ENCODE data around the gene PTGR2. TPM values are rescaled to one million over a fixed set of nuclear protein-coding genes. Genes with fewer than 3 reads are reported as not detected.
"Not testable (repeated sequence)": the region's sequence is repeated elsewhere in the genome, so short reads cannot be mapped to it uniquely, and the experiment has no call there.

Gene PTGR2
- total RNA-seq, 4 donors from 2014 or later: 0.59 to 19.0 (median 11.0) TPM

GRCh38 chr14:73833034-73833433 is 18.6 kb upstream of the PTGR2 start:
- no peaks in the 10 kb centered on the region for H3K9me3 ChIP-seq
- TF ChIP-seq CTCF (IDR thresholded peaks at IDR 0.05): no peak
- no peak for TF ChIP-seq POLR2A (IDR thresholded peaks at IDR 0.05)
- H3K36me3 ChIP-seq: no peaks in the 10 kb centered on the region
- intact Hi-C loops (cut with DNase I; ENCODE audit: low total_unique reads): no loop called here
- no peak overlapping the region for H3K4me3 ChIP-seq
- H3K4me1 ChIP-seq: no peaks in the 10 kb centered on the region
- DNase-seq: no peak
- H3K27ac ChIP-seq: no peak overlapping the region
- H3K27me3 ChIP-seq: no peaks in the 10 kb centered on the region

DNA sequence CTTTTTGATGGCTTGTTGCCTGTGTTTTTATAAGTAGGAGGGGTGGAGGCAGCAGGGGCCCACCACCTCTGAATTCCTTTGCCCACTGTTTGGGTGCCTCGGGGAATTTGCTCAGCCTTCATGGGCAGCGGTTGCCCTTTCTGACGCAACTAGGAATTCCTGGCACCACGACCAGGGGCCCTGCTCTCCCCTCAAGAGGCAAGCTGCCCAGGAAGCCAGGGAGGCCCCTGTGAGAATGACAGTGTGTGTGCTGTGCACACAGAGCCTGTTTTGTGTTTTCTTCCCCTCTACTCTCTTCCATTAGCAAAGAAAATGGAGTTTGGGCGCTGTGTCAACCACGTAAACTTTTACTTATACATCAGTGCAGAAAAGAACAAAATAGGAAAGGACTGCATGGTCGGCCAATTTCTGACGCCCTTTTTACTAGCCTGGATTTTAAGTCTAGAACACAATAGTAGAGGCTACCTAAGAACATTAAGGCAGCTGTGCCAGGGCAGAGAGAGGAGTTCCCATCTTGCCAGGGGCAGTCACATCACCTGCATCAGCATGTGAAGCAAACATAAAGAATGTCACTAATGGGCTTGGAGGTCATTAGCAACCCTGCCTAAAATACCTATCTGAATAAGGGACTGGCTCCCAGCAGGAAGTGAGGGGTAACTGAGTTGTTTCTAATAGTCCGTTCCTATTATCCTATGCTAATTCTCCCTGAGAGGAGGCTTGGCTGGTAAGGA is 17.9 kb upstream of the PTGR2 start:
- Histone ChIP-seq H3K9me3 (no peaks in the 10 kb centered on the region), H3K36me3 (no peaks in the 10 kb centered on the region), H3K4me1 (no peaks in the 10 kb centered on the region), H3K27ac (no peak overlapping the region), H3K27me3 (no peaks in the 10 kb centered on the region), H3K4me3 (no peak overlapping the region)
- TF ChIP-seq CTCF (IDR thresholded peaks at IDR 0.05) (no peak), POLR2A (IDR thresholded peaks at IDR 0.05) (no peak)
- intact Hi-C loops (cut with DNase I; ENCODE audit: low total_unique reads): no loop called here
- no peak for DNase-seq

DNA sequence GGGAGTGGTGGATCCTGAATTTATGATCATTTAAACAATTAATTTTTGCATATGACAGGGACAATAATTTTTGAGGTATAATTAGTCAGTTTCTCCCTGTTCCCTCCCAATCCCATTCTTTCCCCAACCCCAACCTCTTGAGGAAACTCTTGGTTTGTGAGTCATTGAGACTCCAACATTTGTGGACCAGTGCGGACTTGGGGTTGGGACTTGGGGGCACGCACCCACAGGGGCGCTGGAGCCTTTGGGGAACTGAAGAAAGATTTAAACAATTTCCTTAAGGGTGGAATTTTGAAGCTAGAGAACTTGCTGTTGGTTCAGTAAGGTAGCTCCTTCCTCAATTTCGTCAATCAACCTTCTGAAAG is 17.4 kb upstream of the PTGR2 start:
- Histone ChIP-seq H3K9me3 (no peaks in the 10 kb centered on the region), H3K4me1 (no peaks in the 10 kb centered on the region), H3K27ac (no peak overlapping the region), H3K27me3 (no peaks in the 10 kb centered on the region), H3K4me3 (no peak overlapping the region), H3K36me3 (no peaks in the 10 kb centered on the region)
- no peak for TF ChIP-seq POLR2A (IDR thresholded peaks at IDR 0.05)
- TF ChIP-seq CTCF (IDR thresholded peaks at IDR 0.05): no peak
- no peak for DNase-seq
- intact Hi-C loops (cut with DNase I; ENCODE audit: low total_unique reads): no loop called here

DNA sequence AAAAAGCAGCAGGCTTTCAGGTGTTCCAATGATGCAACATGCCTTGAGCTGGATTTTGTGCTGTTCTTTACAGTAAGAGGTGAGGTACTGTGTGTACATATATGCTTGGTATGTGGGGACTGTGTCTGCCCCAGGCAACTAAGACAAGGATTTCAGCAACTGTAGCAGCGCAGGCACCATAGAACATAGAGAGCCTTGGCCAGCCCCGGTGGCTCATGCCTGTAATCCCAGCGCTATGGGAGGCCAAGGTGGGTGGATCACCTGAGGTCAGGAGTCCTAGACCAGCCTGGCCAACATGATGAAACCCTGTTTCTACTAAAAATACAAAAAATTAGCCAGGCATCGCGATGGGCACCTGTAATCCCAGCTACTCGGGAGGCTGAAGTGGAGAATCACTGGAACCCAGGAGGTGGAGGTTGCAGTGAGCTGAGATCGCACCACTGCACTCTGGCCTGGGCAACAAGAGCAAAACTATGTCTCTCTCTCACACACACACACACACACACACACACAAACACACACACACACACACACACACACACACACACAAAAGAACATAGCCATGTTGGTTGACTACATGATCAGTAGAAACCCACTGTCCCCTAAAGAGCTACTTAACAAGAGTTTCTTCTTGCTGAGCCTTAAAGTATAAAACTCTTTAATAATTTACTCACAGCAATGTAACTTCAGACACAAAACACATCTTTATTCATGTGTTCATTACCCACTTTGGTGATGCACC is 13.2 kb upstream of the PTGR2 start:
- H3K27ac ChIP-seq; H3K27me3 ChIP-seq; H3K9me3 ChIP-seq; DNase-seq; intact Hi-C loops (cut with DNase I; ENCODE audit: low total_unique reads); H3K4me3 ChIP-seq; H3K36me3 ChIP-seq; H3K4me1 ChIP-seq: not testable (repeated sequence)

- Histone ChIP-seq H3K27ac (no peak overlapping the region), H3K36me3 (no peaks in the 10 kb centered on the region), H3K27me3 (no peaks in the 10 kb centered on the region), H3K9me3 (no peaks in the 10 kb centered on the region), H3K4me3 (no peak overlapping the region), H3K4me1 (no peaks in the 10 kb centered on the region)
- no peak for DNase-seq
- no peak for TF ChIP-seq CTCF (IDR thresholded peaks at IDR 0.05)
- no peak for TF ChIP-seq POLR2A (IDR thresholded peaks at IDR 0.05)
- intact Hi-C loops (cut with DNase I; ENCODE audit: low total_unique reads): no loop called here
Measured at GRCh38 chr14:73842201-73842600, 9.4 kb upstream of the PTGR2 start.

Data from uterus (tissue), 4 donors.